Stimulated activated CD8-positive, alpha-beta memory T cell treated with anti-CD3 and anti-CD28 coated beads, Interleukin-7, amount 100 ng/mL, for 48 hours (primary cell): ENCODE data around the gene FOXO3B.
"Not testable (repeated sequence)": the region's sequence is repeated elsewhere in the genome, so short reads cannot be mapped to it uniquely, and the experiment has no call there.

Source experiments
- DNase-seq, 2 donors: peaks; one replicate each; pipeline ENCODE4 v3.0.0-alpha.2; 2020; ENCODE audit warnings: low read depth in 1 of 2; ENCODE audit errors: extremely low read depth in 1 of 2

FOXO3B gene

DNA sequence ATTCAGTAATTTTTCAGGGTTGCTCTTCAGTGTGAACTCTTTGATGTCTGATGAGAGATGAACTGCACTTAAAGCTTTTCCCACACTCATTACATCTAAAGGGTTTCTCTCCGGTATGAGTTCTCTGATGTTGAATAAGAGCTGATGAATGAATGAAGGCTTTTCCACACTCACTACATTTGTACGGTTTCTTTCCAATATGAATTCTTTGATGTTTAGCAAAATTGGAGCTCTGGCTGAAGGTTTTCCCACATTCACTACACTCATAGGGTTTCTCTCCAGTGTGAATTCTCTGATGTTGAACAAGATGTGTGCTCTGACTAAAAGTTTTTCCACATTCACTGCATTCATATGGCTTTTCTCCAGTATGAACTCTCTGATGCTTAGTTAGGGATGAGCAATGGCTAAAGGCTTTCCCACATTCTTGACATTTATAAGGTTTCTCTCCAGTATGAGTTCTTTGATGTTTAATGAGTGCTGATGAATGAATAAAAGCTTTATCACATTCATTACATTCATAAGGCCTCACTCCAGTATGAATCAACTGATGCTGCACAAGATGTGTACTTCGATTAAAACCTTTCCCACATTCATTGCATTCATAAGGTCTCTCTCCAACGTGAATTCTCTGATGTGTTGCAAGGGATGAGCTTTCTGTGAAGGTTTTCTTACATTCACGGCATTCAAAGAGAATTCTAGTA is 20.0 kb downstream of the FOXO3B start:
- DNase-seq, result not testable (repeated sequence)

DNA sequence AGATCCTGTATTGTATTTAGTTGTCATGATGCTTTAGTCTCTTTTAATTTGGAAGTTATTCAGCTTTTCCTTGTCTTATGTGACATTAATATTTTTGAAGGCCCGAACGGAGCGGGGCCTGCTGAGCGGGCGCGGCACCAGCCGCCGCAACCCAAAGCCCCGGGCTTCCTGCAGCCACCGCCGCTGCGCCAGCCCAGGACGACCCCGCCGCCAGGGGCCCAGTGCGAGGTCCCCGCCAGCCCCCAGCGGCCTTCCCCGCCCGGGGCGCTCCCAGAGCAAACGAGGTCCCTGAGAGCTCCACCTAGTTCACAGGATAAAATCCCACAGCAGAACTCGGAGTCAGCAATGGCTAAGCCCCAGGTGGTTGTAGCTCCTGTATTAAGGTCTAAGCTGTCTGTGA is 32.0 kb downstream of the FOXO3B start:
- not testable (repeated sequence) for DNase-seq

DNA sequence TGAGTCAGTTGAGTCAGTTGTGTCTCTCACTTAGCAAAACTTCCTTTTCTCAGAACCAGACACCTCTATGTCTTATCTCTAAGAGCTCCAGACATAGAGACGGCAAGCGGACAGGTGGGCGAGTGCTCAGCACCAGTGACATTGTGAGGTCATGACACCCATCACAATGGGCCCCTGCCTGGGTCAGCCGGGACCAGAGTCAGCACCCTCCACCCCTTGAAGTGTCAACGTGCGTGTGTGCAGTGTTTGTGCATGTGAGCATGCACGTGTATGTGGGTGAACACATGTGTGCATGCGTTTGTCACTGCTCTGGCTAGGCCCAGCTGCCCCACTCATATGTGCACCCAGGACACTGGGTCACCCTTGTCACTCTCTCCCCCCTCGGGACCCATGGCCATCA is 37.8 kb downstream of the FOXO3B start, which contains the start of gene TBC1D28:
TBC1D28 (minus strand) TSS at position 101 of the 400 bp plus-strand sequence. CDS start 3,039 bp downstream, outside the sequence.
- not testable (repeated sequence) for DNase-seq

DNA sequence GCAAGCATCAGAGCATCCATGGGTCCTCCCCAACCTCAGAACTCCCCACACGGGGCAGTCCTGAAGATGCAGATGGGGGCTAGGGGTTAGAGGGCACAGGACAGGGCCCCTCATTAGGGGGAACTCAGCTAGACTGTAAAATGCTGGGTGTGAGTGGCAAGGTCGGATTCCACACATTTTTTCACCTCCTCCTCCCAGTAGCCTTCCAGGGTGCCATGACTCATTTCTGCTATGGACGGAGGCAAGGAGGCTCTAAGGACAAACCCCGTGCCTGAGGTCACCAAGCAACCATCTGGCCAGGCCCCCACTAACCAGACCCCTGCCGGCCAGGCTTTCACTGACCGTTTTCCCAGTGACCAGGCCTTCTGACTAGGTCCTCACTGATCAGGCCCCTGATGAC is 39.0 kb downstream of the FOXO3B start:
- DNase-seq, result not testable (repeated sequence)

DNA sequence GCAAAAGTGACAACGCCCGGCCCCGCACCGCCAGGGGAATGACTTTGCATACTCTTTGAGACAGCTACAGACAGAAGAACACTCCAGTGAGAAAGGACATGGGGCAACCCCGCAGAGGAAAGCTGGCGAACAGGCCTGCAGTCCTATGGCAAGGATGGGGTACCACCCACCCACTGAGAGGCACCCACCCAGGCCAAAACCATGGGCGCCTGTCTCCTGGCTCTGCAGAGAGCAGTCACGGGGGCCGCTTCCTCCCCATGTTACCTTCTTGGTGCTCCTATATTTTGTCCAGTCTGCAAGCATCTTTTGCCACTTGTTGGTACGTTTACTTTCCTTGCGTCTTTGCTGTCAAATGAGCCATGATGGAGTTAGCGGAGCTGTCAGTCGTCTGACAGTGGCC is 43.8 kb downstream of the FOXO3B start:
- DNase-seq, result not testable (repeated sequence)

DNA sequence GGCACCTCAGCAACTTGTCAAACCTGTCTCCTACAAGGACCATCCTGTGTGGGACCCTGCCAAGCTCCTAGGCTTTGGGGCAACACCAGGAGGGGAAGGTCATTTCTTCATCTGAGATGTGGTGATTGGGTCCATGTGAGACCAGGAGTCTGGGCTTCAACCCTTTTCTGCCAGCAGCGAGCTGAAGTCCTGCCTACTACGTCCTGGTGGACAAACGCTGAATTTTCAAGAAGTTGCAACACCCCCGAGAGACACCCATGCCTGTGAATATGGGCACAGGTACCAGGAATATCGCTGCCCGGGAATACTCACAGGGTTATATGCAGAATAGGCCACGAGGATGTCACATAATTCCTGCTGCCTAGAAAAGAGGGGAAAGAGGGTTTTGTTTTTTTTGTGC is 45.9 kb downstream of the FOXO3B start:
- not testable (repeated sequence) for DNase-seq

DNA sequence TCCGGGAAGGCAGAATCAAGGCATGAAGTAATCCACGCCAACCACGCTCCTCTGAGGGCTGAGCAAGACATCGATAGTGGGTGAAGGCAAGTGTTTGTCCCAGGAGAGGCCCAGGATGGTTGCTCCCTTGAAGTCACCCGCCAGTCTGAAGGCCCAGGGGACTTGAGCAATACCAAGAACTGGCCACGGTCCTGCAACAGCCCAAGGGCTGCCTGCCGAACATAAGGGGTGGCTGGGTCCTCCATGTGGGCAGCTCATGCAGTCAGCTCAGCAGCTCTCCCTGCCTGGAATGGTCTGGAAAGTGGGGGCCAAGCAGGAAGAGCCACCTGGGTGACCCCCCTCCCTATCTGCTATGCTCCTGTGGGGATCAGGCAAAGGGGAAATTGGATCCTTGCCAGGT is 46.3 kb downstream of the FOXO3B start:
- not testable (repeated sequence) for DNase-seq

DNA sequence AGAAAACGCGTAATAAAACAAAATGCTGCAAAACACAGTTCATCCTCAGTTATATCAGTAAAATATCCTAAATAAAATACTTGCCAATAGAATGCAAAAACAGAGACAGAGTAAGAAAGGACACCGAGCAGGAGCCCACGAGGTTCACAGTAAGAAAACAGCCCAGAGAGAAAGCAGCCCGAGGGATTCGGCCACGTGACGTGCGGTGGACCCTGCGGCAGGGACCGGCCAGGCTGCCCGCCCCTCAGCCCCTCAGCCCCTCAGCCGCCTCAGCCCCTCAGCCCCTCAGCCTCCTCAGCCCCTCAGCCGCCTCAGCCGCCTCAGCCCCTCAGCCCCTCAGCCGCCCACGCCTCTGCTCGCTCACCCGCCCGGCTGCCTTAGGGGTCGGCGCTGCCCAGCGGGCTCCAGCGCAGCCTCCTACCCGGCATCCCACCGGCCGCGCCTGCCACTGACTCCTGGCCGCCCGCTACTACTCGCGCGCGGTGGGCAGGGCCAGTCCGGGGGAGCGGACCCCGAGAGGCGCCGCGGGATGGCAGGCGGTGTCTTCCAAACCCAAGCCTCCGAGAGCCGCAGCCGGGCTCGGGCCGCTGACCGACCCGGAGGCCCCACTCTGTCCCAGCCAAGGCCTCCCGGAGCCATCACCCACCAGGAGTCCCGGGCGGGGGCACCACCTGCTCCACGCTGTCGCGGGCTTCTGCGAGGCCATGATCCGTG is 47.4 kb downstream of the FOXO3B start:
- DNase-seq, result not testable (repeated sequence)
